HG03045 (cell line): ENCODE measurements around the gene WIZ.
A peak's percentile ranks its signal among the peaks of the same experiment; 100 is the strongest.

Experiments used
- ATAC-seq: cut with Tn5 transposase; IDR thresholded peaks from one replicate; pipeline ENCODE4 v1.9.1; 2021; ENCODE audit warnings: mild to moderate bottlenecking, moderate library complexity; ENCODE audit not compliant: unreplicated experiment

The WIZ gene

DNA sequence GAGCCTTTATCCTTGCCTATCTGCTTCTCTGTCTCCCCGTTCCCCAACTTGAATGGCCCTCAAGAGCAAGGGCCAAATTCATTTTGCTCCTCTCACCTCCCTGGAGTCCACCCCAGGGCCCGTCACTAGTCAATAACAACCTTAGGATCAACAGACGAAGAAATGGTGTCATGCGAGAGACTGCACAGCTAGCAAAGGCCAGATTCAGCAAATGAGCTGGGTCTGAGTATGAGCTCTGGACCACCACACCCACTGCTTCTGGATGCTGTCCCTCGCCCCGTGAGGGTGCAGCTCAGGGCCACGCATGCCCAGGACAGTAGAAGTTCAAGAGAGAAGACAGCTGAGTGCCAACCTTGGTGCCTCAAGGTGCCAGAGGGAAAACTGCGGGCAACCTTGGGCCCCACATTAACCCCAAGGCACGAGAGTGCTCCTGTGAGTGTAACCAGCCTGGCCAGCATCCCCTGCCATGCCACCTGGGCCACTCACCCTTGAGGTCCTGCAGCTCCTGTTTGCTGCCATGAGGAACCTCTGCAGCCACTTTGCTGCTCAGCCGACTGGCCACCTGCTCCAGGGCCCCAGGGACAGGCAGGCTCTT is 19.1 kb downstream of the WIZ start:
- ATAC-seq, result no peak

DNA sequence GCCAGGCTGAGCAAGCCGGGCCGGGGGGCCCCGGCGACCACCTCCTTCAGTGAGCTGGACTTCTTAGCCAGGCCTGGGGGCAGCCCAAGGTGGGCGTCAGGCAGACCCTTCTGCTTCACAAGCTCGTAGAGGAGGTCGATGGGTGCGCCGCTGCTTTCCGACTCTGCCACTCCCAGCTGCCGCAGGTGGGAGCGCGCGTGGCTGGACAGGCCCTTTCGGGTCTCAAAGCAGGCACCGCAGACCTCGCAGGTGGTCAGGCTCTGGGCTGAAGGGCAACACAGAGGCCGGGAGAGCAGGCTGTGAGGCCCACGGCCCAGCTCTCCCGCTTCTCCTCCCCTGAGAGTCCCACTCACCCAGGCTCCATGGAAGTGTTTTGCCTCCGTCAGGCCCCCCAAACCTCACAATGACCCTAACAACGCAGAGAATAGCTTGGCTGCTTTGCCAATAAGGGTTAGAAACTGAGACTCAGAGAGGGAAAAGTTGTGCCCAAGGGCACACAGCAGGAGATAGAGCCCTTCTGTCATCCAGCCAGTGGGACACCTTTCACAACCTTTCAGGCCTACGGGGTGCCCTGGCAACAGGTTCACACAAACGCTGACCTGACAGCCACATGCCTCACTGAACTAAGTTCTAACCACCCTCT is 19.8 kb downstream of the WIZ start:
- ATAC-seq, result no peak

- no peak for ATAC-seq
Observed at GRCh38 chr19:15428956-15429824, 20.6 kb downstream of the WIZ start.

DNA sequence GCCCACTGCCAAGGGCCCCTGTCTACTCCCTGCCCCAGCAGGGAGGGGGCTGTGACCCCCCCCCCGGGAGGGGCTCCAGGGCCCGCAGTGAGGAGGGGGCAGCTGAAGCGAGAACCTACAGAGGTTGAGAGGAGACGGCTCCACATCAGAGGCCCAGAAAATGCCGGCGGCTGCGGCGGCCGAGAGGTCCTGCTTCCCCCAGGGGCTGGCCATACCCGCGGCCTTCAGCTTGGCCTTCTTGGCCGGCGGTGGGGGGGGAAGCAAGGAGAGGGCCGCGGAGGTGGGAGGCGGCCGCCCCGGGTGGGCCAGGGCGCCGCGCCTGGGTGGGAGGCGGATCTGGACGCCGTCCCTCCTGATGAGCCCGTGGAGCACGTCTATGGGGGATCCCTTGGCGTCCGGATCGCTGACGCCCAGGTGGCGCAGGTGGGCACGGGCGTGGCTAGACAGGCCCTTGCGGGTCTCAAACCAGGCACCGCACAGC is 21.7 kb downstream of the WIZ start:
- ATAC-seq, result no peak

- no peak for ATAC-seq
Observed at GRCh38 chr19:15427350-15427700, 22.4 kb downstream of the WIZ start.

DNA sequence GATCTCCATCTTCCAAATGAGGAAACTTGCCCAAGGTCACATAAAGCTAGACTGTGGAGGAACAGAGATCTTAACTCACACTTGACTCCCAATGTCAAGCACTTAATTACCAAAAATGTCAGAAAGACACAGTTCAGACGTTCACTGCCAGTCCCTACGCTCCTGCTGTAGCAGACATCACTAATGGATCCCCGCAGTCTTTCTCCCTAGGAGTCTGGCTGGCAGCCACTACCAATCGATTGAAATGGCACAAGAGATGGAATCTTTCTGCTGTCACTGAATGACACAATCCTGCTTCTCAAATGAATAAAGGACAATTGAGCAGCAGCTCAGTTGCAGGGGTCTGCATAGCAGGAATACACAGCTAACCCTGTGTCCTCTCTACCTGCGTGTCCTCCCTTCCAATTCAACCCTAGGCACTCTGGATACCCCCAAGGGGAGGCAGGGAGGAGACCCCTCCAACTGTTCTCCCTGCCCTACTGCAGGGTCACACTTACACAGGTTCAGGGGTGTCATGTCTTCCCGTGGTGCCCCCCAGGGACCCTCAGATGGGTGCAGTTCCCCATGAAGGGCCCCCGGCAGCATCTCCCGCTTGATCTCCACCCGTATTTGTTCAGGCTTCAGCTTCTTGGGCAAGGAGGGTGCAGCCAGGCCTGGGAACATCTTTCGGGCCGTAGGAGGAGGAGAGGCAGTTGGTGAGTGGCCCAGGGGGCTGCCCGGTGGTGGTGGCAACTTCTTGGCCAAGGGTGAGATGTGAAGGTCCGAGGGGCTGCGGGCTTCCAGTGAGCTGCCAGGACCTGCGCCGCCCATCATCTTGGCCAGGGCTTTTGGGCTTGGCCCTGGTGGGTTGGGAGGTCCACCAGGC is 23.0 kb downstream of the WIZ start:
- no peak for ATAC-seq

GRCh38 chr19:15425321-15425950 is 24.3 kb downstream of the WIZ start:
- ATAC-seq, result no peak

GRCh38 chr19:15424692-15425272 is 25.0 kb downstream of the WIZ start:
- no peak for ATAC-seq

DNA sequence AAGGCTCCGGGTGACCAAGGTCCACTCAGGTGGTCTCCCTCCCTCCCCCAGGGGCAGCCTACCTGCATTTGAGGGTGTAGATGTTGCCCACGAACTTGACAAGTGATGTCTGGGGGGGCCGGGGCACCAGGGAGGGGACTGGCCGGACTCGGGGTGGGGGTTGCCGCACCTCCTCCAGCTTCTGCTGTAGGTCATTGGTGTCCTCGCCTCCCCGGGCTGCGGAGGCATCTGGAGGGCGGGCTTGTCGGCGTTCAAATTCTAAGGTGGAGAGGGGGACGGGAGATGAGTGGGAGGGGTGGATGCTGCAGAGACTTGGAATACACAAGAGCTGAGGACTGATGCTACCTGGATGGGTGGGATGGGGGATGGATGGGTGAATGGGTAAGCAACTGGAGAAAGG is 25.6 kb downstream of the WIZ start:
- ATAC-seq, result no peak

DNA sequence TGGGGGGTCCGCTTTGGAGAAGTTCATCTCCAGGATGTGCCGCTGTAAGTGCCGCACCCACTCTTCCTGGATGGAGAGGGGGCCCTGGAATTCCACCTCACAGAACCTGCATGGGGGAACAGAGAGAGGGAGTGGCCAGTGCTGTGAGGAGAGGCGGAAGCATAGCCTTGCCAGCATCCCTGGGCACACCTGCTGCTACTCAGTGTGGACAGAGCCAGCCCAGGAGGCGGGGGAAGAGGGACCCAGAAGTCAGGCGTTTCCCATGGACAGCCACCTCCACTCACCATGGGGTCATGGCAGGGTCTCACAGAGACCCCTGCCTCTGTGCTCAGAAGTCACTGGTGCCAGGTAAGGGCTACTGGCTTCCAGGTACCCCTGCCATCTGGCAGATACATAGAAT is 26.6 kb downstream of the WIZ start:
- ATAC-seq, result no peak

DNA sequence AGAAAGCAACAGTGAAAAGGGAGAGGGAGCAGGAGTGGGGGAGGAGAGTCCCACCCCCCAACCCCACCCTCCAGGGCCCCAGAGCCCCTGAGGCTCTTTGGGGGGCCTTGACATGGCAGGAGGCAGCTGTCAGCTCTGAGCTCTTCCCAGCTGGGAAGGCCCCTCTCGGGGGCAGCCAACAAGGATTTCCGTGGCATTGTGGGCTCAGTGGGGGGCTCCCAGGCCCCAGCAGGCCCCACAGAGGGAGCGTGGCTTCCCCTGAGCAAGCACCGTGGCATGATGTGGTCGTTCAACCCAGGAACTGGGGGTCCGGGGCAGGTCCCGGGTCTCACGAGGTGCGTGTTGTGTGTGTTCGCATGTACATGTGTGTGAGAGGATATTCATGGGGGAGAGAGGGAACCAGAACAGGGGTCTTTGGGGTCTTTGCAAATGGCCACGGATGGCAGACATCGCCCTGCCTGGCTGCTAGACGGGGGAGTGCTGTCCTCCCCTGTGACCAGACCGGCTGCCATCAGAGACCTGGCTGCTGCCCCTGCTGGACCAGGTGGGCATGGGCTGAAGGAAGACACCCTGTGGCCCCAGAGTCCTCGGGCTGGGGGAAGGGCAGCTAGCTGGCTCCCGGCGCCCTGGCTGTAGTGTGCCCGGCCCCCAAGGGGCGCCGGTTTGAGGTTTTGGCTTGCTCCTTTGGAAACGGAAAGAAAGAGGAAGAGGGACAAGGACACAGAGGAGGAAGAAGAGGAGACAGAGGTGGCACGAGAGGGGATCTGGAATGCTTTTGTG is 27.3 kb downstream of the WIZ start:
- ATAC-seq, result no peak

DNA sequence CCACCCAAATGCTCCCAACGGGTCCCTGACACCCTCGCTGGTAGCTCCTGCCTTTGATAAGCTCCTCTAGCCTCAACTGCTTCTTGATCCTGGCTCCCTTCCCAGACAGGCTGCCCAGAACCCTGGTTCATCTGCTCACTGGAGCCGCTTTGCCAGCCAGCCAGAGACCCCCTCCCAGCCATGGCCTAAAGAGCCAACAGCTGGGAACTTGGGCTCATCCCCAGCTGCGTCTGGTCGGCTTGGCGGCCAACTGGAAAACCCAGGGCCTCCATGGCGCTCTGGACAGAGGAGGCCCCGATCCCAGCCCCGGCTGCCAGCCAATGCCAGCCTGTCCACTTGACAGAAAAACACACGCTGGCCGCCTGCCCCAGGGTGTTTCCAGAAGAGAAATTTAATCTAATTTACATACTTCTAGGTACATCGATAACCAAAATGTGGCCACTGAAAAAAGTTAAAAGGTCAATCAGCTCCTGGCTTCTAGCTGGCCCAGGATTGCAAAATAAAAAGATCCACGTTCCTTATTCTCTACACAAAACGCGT is 28.0 kb downstream of the WIZ start:
- ATAC-seq, result no peak

DNA sequence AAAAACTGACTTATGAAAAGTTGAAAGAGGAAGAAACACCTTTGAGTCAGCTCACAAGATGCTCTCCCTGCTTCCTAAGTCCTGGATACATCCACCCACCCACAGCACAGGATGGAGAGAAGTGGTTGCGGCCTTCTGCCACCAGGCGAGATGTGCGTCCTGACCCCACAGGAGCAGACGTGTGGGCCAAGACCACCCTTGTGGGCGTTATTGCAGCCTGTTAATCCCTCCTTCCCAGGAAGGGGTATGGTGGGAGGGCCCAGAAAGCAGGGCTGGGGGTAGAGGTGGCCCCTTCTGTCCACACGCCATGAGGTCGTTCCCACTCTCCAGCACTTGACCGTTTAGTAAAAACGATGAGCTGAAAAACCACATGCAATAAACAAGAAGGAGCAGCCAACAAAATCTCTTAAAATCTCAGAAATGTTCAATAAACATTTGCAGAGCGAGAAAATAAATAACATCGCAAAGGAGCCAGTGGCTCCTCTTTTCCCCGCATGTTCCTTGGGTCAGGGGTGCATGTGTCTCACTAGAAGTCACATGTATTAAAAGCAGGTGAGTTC is 28.5 kb downstream of the WIZ start:
- no peak for ATAC-seq

DNA sequence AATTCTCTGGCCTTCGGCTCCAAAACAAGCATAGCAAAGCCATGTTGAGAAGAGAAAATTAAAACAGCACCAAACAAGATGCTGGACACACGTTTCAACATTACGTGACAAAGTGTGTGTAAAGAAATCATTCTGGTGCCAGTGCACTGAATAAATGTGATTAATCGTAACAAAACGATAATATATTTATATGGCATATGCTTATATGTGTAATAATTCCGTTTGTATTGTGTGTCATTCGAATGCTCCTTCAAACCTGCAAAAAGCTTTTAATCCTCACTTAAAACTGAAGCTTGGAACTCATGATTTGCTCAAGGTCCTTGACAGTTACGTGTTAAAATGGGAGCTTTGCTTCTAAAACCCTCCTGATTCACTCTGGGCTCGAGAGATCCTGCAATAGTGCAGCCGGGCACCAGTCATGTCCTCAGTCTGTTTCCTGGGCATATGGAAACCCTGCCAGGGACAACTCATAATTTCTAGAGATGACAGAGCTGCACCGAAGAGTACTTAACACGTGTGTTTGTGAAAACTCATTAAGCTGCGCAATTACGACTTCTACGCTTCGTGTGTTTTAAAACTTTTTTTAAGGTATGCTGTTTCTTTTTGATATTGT is 30.2 kb downstream of the WIZ start:
- ATAC-seq, result no peak

DNA sequence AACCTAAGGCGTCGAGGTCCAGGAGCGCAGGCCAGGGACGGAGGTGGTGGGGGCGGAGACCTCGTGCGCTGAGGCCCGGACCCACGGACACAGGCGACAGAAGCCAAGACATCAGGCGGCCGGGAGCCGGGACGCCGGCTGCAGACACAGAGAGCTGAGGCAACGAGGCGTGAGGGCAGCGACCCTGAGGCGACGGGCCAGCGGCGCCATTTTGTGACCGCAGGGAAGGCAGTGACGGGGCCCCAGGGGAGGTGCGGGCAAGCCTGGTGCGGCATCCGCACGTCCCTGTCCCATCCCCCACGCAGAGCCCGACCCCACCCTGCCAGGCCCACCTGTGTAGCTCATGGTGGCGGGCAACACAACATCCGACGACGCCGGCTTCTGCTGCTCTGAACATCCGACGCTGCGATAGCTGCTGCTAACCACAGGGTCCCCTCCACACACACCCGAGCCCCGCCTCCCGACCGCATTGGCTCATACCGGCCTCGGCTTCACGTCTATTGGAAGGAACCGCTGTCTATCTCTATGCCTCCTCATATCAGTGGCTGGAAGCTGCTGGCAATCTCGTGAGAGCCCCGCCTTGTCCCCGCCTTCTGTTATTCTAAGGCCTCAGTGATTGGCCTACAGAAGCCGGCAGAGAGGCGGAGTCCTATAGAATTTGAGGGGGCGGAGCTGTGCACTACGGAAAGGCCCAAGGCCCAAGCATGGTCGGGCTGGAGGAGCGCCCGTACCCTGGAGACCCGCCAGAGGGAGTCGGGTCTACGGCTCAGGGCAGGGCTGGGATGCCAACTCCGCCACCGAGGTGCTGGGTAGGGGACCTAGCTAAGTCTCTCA is 31.0 kb downstream of the WIZ start, which contains the start of gene AKAP8L:
AKAP8L (minus strand) TSS at position 410 of the 834 bp plus-strand sequence; CDS start at position 345, 65 bp downstream.
- ATAC-seq, result peak; percentile 92

DNA sequence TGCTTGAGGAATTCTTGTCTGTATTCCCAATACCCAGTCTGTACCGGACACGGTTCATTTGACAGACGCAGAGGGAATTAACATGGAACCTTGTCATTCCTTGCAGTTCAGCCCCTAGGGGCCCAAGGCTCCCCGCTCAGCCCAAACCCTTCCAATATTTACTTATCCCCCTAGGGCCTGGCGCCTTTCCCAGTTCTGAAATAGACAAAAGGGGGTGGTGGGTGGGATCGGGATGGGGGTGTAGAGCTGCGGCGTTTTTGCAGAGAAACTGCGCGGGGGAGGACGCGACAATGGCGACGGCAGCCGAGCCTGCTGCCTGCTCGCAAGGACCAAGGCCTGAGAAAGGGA is 31.6 kb downstream of the WIZ start:
- ATAC-seq, result no peak

- ATAC-seq, result no peak
Observed at GRCh38 chr19:15417699-15418098, 32.1 kb downstream of the WIZ start.

- ATAC-seq, result no peak
Observed at GRCh38 chr19:15412832-15413231, 36.9 kb downstream of the WIZ start.
